ENCODE data around the gene MICAL1.

DNA sequence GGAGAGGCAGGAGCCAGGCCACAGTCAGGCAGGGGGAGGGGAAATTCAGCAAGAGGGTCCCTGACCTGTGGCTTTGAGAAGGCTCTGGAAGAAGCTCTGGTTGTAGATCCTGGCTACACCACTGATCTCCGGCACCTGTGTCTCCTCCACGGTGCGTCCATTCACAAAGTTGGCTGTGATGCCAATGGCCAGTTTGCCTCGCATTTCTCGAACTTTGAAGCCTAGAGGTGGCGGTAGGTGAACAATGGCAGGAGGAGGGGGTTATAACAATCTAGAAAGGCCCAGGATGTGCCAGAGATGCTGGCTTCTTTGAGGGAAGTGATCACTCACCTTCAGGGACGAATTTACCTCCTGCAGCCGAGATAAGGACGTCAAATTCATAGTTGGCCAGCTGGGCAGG lies 3.4 kb downstream of the MICAL1 start:
- TF ChIP-seq CTCF (IDR thresholded peaks at IDR 0.05) (no peak), POLR2A (IDR thresholded peaks at IDR 0.05) (no peak)
